ENCODE measurements around the gene BPIFB1. TPM values are rescaled to one million over a fixed set of nuclear protein-coding genes. Genes with fewer than 3 reads are reported as not detected.

BPIFB1 gene, protein sequence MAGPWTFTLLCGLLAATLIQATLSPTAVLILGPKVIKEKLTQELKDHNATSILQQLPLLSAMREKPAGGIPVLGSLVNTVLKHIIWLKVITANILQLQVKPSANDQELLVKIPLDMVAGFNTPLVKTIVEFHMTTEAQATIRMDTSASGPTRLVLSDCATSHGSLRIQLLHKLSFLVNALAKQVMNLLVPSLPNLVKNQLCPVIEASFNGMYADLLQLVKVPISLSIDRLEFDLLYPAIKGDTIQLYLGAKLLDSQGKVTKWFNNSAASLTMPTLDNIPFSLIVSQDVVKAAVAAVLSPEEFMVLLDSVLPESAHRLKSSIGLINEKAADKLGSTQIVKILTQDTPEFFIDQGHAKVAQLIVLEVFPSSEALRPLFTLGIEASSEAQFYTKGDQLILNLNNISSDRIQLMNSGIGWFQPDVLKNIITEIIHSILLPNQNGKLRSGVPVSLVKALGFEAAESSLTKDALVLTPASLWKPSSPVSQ
- not detected for total RNA-seq

DNA sequence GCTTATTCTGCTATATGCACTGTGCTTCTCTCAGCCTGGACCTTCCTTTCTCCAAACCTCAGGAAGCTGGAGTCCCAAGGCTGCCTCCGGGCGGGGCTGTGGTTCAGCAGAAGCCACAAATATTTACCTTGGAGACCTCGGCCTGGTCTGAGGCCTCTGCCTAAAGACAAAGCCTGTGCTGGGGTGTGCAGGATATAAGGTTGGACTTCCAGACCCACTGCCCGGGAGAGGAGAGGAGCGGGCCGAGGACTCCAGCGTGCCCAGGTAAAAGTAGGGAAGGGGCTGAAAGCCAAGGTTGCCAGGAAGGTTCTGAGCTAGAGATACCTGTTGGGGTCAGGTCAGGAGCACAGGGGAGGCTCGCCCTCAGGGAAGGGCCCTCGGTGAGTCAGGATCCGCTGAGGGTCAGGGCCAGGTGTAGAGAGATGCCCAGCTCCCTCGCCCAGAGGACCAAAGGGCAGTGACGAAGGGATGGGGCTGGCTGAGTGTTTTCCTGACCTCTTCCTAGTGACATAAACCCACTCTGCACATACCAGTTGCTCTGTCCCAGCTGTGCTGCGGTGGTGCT is at the start of gene BPIFB1:
Gene BPIFB1 (plus strand): TSS at position 224 of the 565 bp plus-strand sequence. CDS start 2,860 bp downstream, outside the sequence.
- no peak within 1 kb of the TSS for H3K4me3 Mint-ChIP-seq
- no peaks in the 10 kb centered on the region for H3K4me1 Mint-ChIP-seq (ENCODE audit: low read depth)
- peaks cover 5% of the 10 kb centered on the region for H3K27me3 Mint-ChIP-seq
- H3K9me3 Mint-ChIP-seq = no peaks in the 10 kb centered on the region
- CTCF ChIA-PET = interaction anchor here (0.6 kb wide), 1 partner anchor 11 kb away, joined by 3 read pairs; no protein-coding TSS in a partner anchor
- intact Hi-C loops (cut with micrococcal nuclease) = no loop called here
- POLR2A ChIA-PET = no interaction called here
- no peak within 1 kb of the TSS for H3K27ac Mint-ChIP-seq
- no peaks in the 10 kb centered on the region for H3K36me3 Mint-ChIP-seq
- no peak for DNase-seq

DNA sequence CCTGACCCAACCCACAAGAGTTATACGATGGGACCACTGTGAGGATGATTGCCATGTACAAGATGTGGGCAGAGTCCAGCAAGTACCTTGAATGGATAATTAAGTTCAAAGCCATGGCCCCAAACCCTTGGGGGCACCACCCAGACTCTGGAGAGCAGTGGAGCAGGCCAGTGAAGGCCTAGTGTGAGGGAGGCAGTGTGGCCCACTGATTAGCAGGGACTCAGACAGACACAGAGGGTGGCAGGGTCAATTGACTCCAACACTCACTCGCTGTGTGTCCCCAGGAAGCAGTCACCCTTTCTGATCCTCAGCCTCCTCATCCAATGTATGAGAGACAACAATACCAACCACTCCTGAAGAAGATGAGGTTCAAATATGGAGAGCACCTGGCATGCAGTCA is 49.0 kb upstream of the BPIFB1 start:
- no peaks in the 10 kb centered on the region for H3K9me3 Mint-ChIP-seq
- no peaks in the 10 kb centered on the region for H3K36me3 Mint-ChIP-seq
- H3K27me3 Mint-ChIP-seq = peaks cover 8% of the 10 kb centered on the region
- DNase-seq = no peak
- H3K4me3 Mint-ChIP-seq = no peak overlapping the region
- ChIA-PET CTCF (no interaction called here), POLR2A (no interaction called here)
- no peak overlapping the region for H3K27ac Mint-ChIP-seq
- intact Hi-C loops (cut with micrococcal nuclease) = no loop called here
- H3K4me1 Mint-ChIP-seq (ENCODE audit: low read depth) = peaks cover 4% of the 10 kb centered on the region

DNA sequence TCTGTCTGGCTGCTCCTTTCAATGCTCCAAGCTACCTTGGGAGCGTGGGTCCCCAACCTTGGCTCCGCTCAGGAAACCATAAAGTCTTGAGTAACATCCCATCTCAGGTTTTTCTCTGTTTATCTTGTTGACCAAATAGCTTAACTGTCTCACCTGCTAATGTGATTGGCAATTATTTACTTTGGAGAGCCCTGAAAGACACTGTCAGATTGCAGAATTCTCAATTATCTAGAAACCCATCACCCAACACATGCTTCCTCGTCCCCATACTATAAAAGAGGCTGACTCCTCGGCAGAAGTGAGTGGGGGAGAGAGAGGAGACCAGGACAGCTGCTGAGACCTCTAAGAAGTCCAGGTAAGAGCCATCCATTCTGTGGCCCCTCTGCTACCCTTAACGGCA is 47.3 kb upstream of the BPIFB1 start, which contains the start of gene BPIFA1:
Gene BPIFA1 (plus strand): TSS at position 301 of the 400 bp plus-strand sequence. CDS start 1,716 bp downstream, outside the sequence.
- no peak within 1 kb of the TSS for H3K4me3 Mint-ChIP-seq
- intact Hi-C loops (cut with micrococcal nuclease) = no loop called here
- peaks cover 9% of the 10 kb centered on the region for H3K27me3 Mint-ChIP-seq
- peaks cover 4% of the 10 kb centered on the region for H3K4me1 Mint-ChIP-seq (ENCODE audit: low read depth)
- no peak for DNase-seq
- no peaks in the 10 kb centered on the region for H3K9me3 Mint-ChIP-seq
- H3K27ac Mint-ChIP-seq = no peak within 1 kb of the TSS
- ChIA-PET CTCF (no interaction called here), POLR2A (no interaction called here)
- H3K36me3 Mint-ChIP-seq = no peaks in the 10 kb centered on the region

DNA sequence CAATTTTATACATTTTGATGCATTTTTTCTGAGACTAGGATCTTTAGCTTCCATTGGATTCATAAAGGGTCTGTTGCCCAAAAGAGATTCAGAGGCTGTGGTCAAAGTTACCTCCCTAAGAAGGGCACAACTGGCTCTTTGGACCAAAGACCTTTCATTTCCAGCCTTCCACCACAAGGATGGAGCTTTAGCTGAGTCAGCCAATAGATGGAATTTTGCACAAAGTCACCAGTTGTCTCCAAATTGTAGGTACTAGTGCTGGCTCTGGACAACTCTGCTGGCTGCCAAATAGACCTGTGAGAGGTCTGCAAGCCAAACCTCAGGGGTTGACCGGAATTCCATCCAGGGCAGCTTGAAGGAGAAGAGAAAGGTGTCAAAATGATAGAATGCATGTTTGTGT is 46.7 kb upstream of the BPIFB1 start:
- intact Hi-C loops (cut with micrococcal nuclease) = no loop called here
- ChIA-PET CTCF (no interaction called here), POLR2A (no interaction called here)
- H3K27ac Mint-ChIP-seq = no peak overlapping the region
- H3K9me3 Mint-ChIP-seq = no peaks in the 10 kb centered on the region
- H3K4me1 Mint-ChIP-seq (ENCODE audit: low read depth) = peaks cover 4% of the 10 kb centered on the region
- no peaks in the 10 kb centered on the region for H3K36me3 Mint-ChIP-seq
- H3K27me3 Mint-ChIP-seq = peaks cover 9% of the 10 kb centered on the region
- no peak overlapping the region for H3K4me3 Mint-ChIP-seq
- no peak for DNase-seq

DNA sequence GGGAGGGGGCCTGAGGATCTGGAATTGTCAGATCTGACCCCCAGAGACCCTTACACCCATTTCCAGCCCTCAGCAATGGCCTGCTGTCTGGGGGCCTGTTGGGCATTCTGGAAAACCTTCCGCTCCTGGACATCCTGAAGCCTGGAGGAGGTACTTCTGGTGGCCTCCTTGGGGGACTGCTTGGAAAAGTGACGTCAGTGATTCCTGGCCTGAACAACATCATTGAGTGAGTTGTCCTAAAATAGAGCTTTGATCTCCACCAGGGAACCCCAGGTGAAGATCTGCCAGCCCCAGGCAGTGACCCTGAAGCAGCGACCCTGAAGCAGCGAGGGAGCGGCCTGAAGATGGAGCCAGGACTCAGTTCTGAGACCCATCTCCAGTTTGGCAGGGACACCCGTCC is 45.0 kb upstream of the BPIFB1 start:
- H3K4me3 Mint-ChIP-seq = no peak overlapping the region
- H3K9me3 Mint-ChIP-seq = no peaks in the 10 kb centered on the region
- intact Hi-C loops (cut with micrococcal nuclease) = no loop called here
- CTCF ChIA-PET = no interaction called here
- H3K36me3 Mint-ChIP-seq = no peaks in the 10 kb centered on the region
- POLR2A ChIA-PET = no interaction called here
- no peak overlapping the region for H3K27ac Mint-ChIP-seq
- no peak for DNase-seq
- H3K27me3 Mint-ChIP-seq = peaks cover 9% of the 10 kb centered on the region
- no peaks in the 10 kb centered on the region for H3K4me1 Mint-ChIP-seq (ENCODE audit: low read depth)

DNA sequence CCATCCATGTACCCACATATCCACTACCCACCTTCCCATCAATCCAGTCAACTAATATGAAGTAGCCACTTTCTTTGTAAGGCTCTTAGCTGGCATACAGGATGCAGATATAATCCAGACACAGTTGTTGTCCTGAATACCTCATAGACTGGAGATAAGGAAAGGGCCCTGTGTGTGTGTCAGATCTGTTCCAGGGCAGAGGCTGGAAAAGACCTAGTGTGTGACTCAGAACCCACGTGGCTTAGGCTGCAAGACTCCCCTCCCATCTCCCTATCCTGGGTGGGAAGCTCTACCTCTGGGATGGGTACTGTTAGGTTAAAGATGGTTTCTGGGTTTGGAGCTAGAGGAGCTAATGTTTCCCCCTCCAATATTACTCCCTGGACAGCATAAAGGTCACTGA is 43.6 kb upstream of the BPIFB1 start:
- H3K9me3 Mint-ChIP-seq = no peaks in the 10 kb centered on the region
- ChIA-PET CTCF (no interaction called here), POLR2A (no interaction called here)

DNA sequence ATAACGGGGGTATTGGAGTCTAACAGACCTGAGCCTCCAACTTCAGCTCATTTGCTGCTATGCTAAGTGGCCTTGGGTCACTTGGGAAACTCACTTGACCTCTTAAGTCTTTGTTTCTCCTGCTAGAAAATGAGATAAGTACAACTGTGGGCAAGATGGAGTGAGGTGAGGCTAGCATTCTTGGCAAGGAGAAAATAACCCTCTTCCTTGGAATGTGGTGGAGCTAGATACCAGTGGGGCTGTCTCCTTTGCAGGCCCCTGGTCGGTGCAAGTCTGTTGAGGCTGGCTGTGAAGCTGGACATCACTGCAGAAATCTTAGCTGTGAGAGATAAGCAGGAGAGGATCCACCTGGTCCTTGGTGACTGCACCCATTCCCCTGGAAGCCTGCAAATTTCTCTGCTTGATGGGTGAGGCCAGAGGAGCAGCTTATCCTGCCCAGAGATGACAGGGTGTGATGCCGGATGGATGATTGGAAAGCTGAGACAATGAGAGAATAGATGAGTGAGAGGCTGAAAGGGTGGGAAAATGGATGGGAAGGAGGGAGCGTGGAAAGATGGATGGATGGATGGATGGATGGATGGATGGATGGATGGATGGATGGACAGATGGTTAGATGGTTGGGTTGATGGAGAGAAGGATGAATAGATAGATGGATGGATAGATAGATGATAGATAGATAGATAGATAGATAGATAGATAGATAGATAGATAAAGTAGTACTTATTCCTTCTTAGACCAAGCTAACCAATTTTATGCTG is 42.9 kb upstream of the BPIFB1 start:
- intact Hi-C loops (cut with micrococcal nuclease) = no loop called here
- POLR2A ChIA-PET = no interaction called here
- Mint-ChIP-seq H3K4me3 (no peak overlapping the region), H3K27ac (no peak overlapping the region), H3K4me1 (ENCODE audit: low read depth) (no peaks in the 10 kb centered on the region), H3K27me3 (peaks cover 9% of the 10 kb centered on the region), H3K36me3 (no peaks in the 10 kb centered on the region), H3K9me3 (no peaks in the 10 kb centered on the region)
- DNase-seq = no peak
- CTCF ChIA-PET = interaction anchor here (0.7 kb wide), 1 partner anchor 28 kb away, joined by 3 read pairs; no protein-coding TSS in a partner anchor

More for the DNA sequence above, 43.6 kb upstream of the BPIFB1 start:
- intact Hi-C loops (cut with micrococcal nuclease) = no loop called here
- H3K4me1 Mint-ChIP-seq (ENCODE audit: low read depth) = no peaks in the 10 kb centered on the region
- no peak for DNase-seq
- no peak overlapping the region for H3K27ac Mint-ChIP-seq
- peaks cover 9% of the 10 kb centered on the region for H3K27me3 Mint-ChIP-seq
- H3K36me3 Mint-ChIP-seq = no peaks in the 10 kb centered on the region
- H3K4me3 Mint-ChIP-seq = no peak overlapping the region

DNA sequence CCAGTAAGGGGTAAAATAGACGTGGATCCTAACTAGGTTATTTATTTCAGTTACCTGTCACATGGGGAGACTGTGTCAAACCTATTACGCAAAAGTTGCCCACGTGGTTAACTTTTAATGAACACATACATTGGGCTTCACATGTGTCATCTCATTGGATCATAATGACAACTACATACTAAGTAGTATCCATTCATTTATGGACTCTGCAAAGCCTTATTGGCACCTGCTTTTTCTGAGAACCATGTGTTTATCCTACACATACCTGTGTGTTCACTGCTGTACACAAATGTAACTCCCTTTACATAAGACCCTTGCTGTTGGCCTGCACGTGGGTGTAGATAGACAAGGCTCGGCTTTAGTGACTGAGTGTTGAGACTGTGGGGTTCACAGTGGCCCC is 42.1 kb upstream of the BPIFB1 start:
- no peaks in the 10 kb centered on the region for H3K4me1 Mint-ChIP-seq (ENCODE audit: low read depth)
- H3K27ac Mint-ChIP-seq = no peak overlapping the region
- H3K4me3 Mint-ChIP-seq = no peak overlapping the region
- ChIA-PET POLR2A (no interaction called here), CTCF (no interaction called here)
- DNase-seq = no peak
- H3K36me3 Mint-ChIP-seq = no peaks in the 10 kb centered on the region
- intact Hi-C loops (cut with micrococcal nuclease) = no loop called here
- H3K9me3 Mint-ChIP-seq = no peaks in the 10 kb centered on the region
- peaks cover 9% of the 10 kb centered on the region for H3K27me3 Mint-ChIP-seq

DNA sequence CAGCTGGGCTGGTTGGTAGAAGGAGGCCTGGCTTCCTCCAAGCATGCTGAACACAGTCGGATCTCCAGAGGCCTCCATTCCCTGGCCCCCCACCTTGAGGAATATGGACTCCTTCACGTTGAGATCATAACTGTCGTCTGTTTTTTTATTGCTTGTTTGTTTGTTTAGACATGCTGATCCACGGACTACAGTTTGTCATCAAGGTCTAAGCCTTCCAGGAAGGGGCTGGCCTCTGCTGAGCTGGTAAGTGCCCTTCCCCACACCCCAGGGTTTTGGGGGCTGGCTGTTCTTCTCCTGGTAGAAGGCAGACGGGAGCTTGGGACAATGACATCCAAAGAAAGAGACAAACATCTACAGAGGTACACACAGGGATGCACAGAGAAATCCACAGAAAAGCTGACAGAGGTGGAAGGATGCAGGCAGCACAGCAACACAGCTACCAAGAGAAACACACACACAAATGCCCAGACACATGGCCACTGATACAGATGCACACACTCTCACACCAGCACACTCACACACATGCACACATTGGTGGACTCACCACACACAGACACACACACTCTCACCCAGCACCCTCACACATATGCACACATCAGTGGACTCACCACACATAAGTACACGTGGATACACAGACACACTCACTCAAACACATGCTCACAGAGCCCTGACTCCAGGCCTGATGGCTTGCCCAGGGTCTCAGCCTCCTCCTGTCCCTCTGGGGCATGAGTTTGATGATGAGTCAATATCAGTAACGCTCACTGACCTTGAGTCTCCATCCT is 40.5 kb upstream of the BPIFB1 start:
- intact Hi-C loops (cut with micrococcal nuclease) = no loop called here
- ChIA-PET CTCF (no interaction called here), POLR2A (no interaction called here)
- no peaks in the 10 kb centered on the region for H3K4me1 Mint-ChIP-seq (ENCODE audit: low read depth)
- H3K36me3 Mint-ChIP-seq = no peaks in the 10 kb centered on the region
- peaks cover 6% of the 10 kb centered on the region for H3K27me3 Mint-ChIP-seq
- DNase-seq = no peak
- H3K9me3 Mint-ChIP-seq = no peaks in the 10 kb centered on the region
- H3K27ac Mint-ChIP-seq = no peak overlapping the region
- H3K4me3 Mint-ChIP-seq = no peak overlapping the region

DNA sequence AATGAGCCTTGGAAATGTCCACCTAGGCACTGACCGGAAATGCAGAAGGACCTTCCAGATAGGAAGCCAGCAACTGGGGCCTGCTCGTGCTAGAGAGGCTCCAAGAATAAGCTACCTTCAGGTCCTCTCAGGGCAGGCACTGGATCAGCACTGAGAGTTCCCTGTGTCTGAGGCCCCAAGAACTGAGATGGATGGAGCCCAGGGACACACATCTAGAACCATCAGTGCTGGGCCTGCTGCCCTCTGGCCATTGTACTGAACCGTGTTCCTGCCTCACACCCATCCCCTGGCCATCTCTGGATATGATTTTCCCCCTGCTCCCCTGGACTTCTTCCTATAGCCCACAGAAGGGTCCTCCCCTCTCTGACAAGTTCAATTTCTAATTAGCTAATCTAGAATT is 36.9 kb upstream of the BPIFB1 start:
- Mint-ChIP-seq H3K4me3 (no peak overlapping the region), H3K27me3 (no peaks in the 10 kb centered on the region), H3K36me3 (no peaks in the 10 kb centered on the region), H3K27ac (no peak overlapping the region), H3K4me1 (ENCODE audit: low read depth) (no peaks in the 10 kb centered on the region), H3K9me3 (no peaks in the 10 kb centered on the region)
- intact Hi-C loops (cut with micrococcal nuclease) = no loop called here
- DNase-seq = no peak
- ChIA-PET POLR2A (no interaction called here), CTCF (no interaction called here)

DNA sequence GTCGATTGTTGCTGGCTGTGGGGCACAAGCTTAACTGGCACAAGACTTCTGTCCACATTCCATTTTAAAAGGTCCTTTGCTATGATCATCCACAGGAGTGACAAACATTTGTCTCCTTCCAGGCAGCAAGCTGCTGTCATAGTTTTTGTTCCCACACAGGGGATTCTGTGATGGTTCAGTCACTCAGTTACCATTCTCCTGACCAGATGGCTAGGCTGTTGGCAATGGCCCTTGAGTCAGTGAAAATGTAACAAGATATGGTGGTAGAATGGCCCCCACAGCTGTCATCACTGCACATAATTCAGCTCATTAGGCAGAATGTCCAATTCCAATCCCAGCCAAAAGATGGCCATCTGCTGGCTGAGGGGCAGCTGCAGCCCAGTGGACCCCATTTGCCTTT is 33.6 kb upstream of the BPIFB1 start:
- Mint-ChIP-seq H3K27me3 (peaks cover 5% of the 10 kb centered on the region), H3K36me3 (no peaks in the 10 kb centered on the region), H3K27ac (no peak overlapping the region), H3K4me3 (no peak overlapping the region), H3K4me1 (ENCODE audit: low read depth) (no peaks in the 10 kb centered on the region), H3K9me3 (no peaks in the 10 kb centered on the region)
- intact Hi-C loops (cut with micrococcal nuclease) = no loop called here
- POLR2A ChIA-PET = no interaction called here
- no peak for DNase-seq
- CTCF ChIA-PET = no interaction called here

DNA sequence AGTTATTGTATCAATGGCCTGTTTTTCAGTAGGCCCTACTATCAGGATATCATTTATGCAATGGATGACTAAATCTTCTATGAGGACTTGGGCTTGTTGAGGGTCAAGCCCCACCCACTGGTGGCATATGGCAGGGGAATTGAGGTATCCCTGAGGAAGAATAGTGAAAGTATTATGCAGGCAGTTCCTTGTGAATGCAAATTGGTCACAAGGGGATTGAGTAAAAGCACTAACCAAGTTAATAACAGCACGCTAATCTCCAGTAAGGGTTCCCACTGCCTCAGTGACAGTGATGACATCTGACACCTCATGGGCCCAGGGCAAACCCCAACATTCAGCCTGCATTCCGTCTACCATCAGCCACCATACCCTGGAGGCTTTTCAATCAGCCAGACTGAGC is 32.3 kb upstream of the BPIFB1 start:
- H3K27ac Mint-ChIP-seq = no peak overlapping the region
- no peaks in the 10 kb centered on the region for H3K4me1 Mint-ChIP-seq (ENCODE audit: low read depth)
- H3K27me3 Mint-ChIP-seq = peaks cover 6% of the 10 kb centered on the region
- intact Hi-C loops (cut with micrococcal nuclease) = no loop called here
- ChIA-PET CTCF (no interaction called here), POLR2A (no interaction called here)
- no peaks in the 10 kb centered on the region for H3K9me3 Mint-ChIP-seq
- H3K4me3 Mint-ChIP-seq = no peak overlapping the region
- no peaks in the 10 kb centered on the region for H3K36me3 Mint-ChIP-seq
- no peak for DNase-seq
